ENCODE data around the gene RAPGEF2.

Gene RAPGEF2

GRCh38 chr4:159368320-159368719 is 265.4 kb downstream of the RAPGEF2 start (continued):
- TF ChIP-seq PBX3 (CRISPR knock-in tag; IDR thresholded peaks at IDR 0.05) (no peak), HOXA7 (CRISPR knock-in tag; IDR thresholded peaks at IDR 0.05; ENCODE audit: borderline replicate concordance) (no peak)
- TF ChIP-seq, protein P1, sequence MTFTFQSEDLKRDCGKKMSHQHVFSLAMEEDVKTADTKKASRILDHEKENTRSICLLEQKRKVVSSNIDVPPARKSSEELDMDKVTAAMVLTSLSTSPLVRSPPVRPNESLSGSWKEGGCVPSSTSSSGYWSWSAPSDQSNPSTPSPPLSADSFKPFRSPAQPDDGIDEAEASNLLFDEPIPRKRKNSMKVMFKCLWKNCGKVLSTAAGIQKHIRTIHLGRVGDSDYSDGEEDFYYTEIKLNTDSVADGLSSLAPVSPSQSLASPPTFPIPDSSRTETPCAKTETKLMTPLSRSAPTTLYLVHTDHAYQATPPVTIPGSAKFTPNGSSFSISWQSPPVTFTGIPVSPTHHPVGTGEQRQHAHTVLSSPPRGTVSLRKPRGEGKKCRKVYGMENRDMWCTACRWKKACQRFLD (tag by site-specific recombination; IDR thresholded peaks at IDR 0.05): no peak

- Histone ChIP-seq H3K4me1 (ENCODE audit: control insufficient read depth, insufficient read depth, low read length) (no peaks in the 10 kb centered on the region), H3K4me3 (ENCODE audit: low read depth, low read length) (no peak overlapping the region), H3K36me3 (ENCODE audit: control insufficient read depth in 2 of 2, insufficient read depth in 1 of 2, low read length in 2 of 2) (no peaks in the 10 kb centered on the region), H3K9me3 (ENCODE audit: control insufficient read depth, insufficient read depth, low read depth, low read length) (no peaks in the 10 kb centered on the region), H3K27ac (ENCODE audit: extremely low read depth, low read depth, low read length) (no peak overlapping the region)
- CTCF ChIA-PET: no interaction called here
- POLR2A ChIA-PET: no interaction called here
- TF ChIP-seq ZNF335 (tag by site-specific recombination; conservative IDR thresholded peaks at IDR 0.05): no peak
- no peak for TF ChIP-seq ZNF621 (tag by site-specific recombination; IDR thresholded peaks at IDR 0.05)
- TF ChIP-seq ZNF585B (tag by site-specific recombination; IDR thresholded peaks at IDR 0.05): no peak
- no peak for TF ChIP-seq ZNF660 (tag by site-specific recombination; IDR thresholded peaks at IDR 0.05)
- no peak for TF ChIP-seq KLF10 (tag by site-specific recombination; IDR thresholded peaks at IDR 0.05)
- TF ChIP-seq RBAK (tag by site-specific recombination; IDR thresholded peaks at IDR 0.05): no peak
- no peak for TF ChIP-seq MEIS1 (CRISPR knock-in tag; IDR thresholded peaks at IDR 0.05; ENCODE audit: borderline replicate concordance)
- no peak for TF ChIP-seq ZNF423 (tag by site-specific recombination; IDR thresholded peaks at IDR 0.05)
- TF ChIP-seq ZSCAN30 (tag by site-specific recombination; IDR thresholded peaks at IDR 0.05): no peak
- no peak for TF ChIP-seq ZNF391 (tag by site-specific recombination; IDR thresholded peaks at IDR 0.05; ENCODE audit: borderline replicate concordance, low read depth)
- no peak for TF ChIP-seq ZNF664 (tag by site-specific recombination; IDR thresholded peaks at IDR 0.05)
- TF ChIP-seq ZNF23 (tag by site-specific recombination; IDR thresholded peaks at IDR 0.05; ENCODE audit: borderline replicate concordance): no peak
- TF ChIP-seq ZNF529 (tag by site-specific recombination; IDR thresholded peaks at IDR 0.05; ENCODE audit: insufficient replicate concordance): no peak
- TF ChIP-seq IKZF3 (tag by site-specific recombination; IDR thresholded peaks at IDR 0.05): no peak
- TF ChIP-seq HOXC10 (CRISPR knock-in tag; IDR thresholded peaks at IDR 0.05): no peak
- TF ChIP-seq ZNF266 (tag by site-specific recombination; IDR thresholded peaks at IDR 0.05; ENCODE audit: low read depth): no peak
- TF ChIP-seq ZNF549 (tag by site-specific recombination; IDR thresholded peaks at IDR 0.05): no peak
- TF ChIP-seq, protein P2, sequence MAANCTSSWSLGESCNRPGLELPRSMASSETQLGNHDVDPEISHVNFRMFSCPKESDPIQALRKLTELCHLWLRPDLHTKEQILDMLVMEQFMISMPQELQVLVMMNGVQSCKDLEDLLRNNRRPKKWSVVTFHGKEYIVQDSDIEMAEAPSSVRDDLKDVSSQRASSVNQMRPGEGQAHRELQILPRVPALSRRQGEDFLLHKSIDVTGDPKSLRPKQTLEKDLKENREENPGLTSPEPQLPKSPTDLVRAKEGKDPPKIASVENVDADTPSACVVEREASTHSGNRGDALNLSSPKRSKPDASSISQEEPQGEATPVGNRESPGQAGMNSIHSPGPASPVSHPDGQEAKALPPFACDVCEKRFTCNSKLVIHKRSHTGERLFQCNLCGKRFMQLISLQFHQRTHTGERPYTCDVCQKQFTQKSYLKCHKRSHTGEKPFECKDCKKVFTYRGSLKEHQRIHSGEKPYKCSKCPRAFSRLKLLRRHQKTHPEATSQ (tag by site-specific recombination; IDR thresholded peaks at IDR 0.05): no peak
- no peak for TF ChIP-seq ZFP69B (tag by site-specific recombination; IDR thresholded peaks at IDR 0.05)
- no peak for TF ChIP-seq KLF8 (tag by site-specific recombination; IDR thresholded peaks at IDR 0.05)
Measured at GRCh38 chr4:159369256-159369655, 266.4 kb downstream of the RAPGEF2 start.

- ChIA-PET CTCF (no interaction called here), POLR2A (no interaction called here)
- Histone ChIP-seq H3K9me3 (ENCODE audit: control insufficient read depth, insufficient read depth, low read depth, low read length) (no peaks in the 10 kb centered on the region), H3K27ac (ENCODE audit: extremely low read depth, low read depth, low read length) (no peak overlapping the region), H3K4me3 (ENCODE audit: low read depth, low read length) (no peak overlapping the region), H3K36me3 (ENCODE audit: control insufficient read depth in 2 of 2, insufficient read depth in 1 of 2, low read length in 2 of 2) (no peaks in the 10 kb centered on the region), H3K4me1 (ENCODE audit: control insufficient read depth, insufficient read depth, low read length) (no peaks in the 10 kb centered on the region)
- TF ChIP-seq ZBTB1 (tag by site-specific recombination; IDR thresholded peaks at IDR 0.05) (no peak), ZNF843 (tag by site-specific recombination; IDR thresholded peaks at IDR 0.05) (no peak), YY1 (tag by site-specific recombination; IDR thresholded peaks at IDR 0.05) (no peak), ZNF529 (tag by site-specific recombination; IDR thresholded peaks at IDR 0.05; ENCODE audit: insufficient replicate concordance) (no peak), ZNF157 (tag by site-specific recombination; IDR thresholded peaks at IDR 0.05) (no peak), HOXC10 (CRISPR knock-in tag; IDR thresholded peaks at IDR 0.05) (no peak), YY2 (tag by site-specific recombination; IDR thresholded peaks at IDR 0.05) (no peak), ZFP41 (tag by site-specific recombination; IDR thresholded peaks at IDR 0.05; ENCODE audit: borderline replicate concordance) (no peak), ZNF426 (tag by site-specific recombination; IDR thresholded peaks at IDR 0.05) (no peak), IKZF3 (tag by site-specific recombination; IDR thresholded peaks at IDR 0.05) (no peak), KLF8 (tag by site-specific recombination; IDR thresholded peaks at IDR 0.05) (no peak)
- TF ChIP-seq, protein P3, sequence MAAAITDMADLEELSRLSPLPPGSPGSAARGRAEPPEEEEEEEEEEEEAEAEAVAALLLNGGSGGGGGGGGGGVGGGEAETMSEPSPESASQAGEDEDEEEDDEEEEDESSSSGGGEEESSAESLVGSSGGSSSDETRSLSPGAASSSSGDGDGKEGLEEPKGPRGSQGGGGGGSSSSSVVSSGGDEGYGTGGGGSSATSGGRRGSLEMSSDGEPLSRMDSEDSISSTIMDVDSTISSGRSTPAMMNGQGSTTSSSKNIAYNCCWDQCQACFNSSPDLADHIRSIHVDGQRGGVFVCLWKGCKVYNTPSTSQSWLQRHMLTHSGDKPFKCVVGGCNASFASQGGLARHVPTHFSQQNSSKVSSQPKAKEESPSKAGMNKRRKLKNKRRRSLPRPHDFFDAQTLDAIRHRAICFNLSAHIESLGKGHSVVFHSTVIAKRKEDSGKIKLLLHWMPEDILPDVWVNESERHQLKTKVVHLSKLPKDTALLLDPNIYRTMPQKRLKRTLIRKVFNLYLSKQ (tag by site-specific recombination; IDR thresholded peaks at IDR 0.05; ENCODE audit: borderline replicate concordance): no peak
Measured at GRCh38 chr4:159370286-159370685, 267.4 kb downstream of the RAPGEF2 start.

Measured in HEK293 (cell line).